ENCODE measurements around the gene CNFN. TPM values are rescaled to one million over a fixed set of nuclear protein-coding genes. Genes with fewer than 3 reads are reported as not detected.
"Not testable (repeated sequence)": the region's sequence is repeated elsewhere in the genome, so short reads cannot be mapped to it uniquely, and the experiment has no call there.

The CNFN gene
- total RNA-seq, 2 experiments from 2014 or later = not detected

DNA sequence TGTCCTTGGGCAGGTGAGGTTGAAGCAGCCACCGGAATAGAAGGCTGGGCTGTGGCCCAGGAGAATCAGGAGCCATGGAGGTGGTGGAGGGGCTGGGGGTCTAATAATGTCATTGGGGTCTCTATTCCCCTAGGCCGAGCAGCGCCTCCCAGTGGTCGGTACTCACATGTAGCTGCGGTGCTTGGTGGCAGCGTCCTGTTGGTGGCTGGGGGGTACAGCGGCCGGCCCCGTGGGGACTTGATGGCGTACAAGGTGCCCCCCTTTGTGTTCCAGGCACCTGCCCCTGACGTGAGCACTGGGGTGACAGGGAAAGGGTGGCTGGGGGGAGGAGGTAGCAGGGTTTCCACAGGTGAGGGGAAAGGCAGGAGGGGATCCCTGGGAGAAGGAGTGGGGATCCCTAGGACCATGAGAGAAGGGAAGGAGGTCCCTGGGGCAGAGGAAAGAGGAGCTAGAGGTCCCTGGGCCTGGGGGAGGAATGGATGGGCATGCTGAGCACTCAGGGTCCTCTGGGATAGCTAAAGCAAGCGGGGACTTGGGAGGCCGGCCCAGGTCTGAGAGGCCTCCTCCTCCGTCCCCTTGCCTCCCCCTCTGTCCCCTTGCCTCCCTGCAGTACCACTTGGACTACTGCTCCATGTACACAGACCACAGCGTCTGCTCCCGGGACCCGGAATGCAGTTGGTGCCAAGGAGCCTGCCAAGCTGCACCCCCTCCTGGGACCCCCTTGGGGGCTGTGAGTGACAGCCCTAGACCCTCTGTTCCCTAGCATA, 46.6 kb downstream of the CNFN start:
- ChIA-PET CTCF (interaction anchor here (0.7 kb wide), 1 partner anchor 11 kb away, joined by 3 read pairs; no protein-coding TSS in a partner anchor), POLR2A (no interaction called here)
- ATAC-seq = no peak
- Mint-ChIP-seq H3K27me3 (ENCODE audit: low read depth) (no peaks in the 10 kb centered on the region), H3K36me3 (ENCODE audit: low read depth) (no peaks in the 10 kb centered on the region), H3K4me3 (no peak overlapping the region), H3K9me3 (ENCODE audit: insufficient read depth) (no peaks in the 10 kb centered on the region), H3K4me1 (ENCODE audit: low read depth) (no peaks in the 10 kb centered on the region), H3K27ac (no peak overlapping the region)
- no peak for DNase-seq

- H3K27ac Mint-ChIP-seq; H3K4me3 Mint-ChIP-seq; CTCF ChIA-PET; DNase-seq; H3K27me3 Mint-ChIP-seq (ENCODE audit: low read depth); H3K9me3 Mint-ChIP-seq (ENCODE audit: insufficient read depth); H3K36me3 Mint-ChIP-seq (ENCODE audit: low read depth); ATAC-seq; POLR2A ChIA-PET; H3K4me1 Mint-ChIP-seq (ENCODE audit: low read depth): not testable (repeated sequence)
Measured at GRCh38 chr19:42339922-42340321, 50.2 kb downstream of the CNFN start.

DNA sequence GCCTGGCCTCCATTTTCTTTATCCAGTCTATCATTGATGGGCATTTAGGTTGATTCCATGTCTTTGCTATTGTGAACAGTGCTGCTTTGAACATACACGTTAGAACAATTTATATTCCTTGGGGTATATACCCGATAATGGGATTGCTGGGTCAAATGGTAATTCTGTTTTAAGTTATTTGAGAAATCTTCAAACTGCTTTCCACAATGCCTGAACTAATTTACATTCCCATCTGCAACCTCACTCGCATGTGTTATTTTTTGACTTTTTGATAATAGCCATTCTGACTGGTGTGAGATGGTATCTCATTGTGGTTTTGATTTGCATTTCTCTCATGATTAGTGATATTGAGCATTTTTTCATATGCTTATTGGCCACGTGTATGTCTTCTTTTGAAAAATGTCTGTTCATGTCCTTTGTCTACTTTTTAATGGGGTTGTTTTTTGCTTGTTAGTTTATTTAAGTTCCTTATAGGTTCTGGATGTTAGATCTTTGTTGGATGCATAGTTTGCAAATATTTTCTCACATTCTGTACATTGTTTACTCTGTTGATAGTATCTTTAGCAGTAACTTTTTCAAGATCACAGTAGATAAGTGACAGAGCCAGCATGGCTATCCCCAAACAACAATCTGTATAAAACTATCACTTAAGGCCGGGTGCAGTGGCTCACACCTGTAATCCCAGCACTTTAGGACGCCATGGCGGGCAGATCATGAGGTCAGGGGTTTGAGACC, 50.8 kb downstream of the CNFN start:
- H3K36me3 Mint-ChIP-seq (ENCODE audit: low read depth); CTCF ChIA-PET; ATAC-seq; H3K4me1 Mint-ChIP-seq (ENCODE audit: low read depth); H3K4me3 Mint-ChIP-seq; POLR2A ChIA-PET; H3K27ac Mint-ChIP-seq; H3K27me3 Mint-ChIP-seq (ENCODE audit: low read depth); DNase-seq; H3K9me3 Mint-ChIP-seq (ENCODE audit: insufficient read depth): not testable (repeated sequence)

Small RNAs within 50 kb of the gene (microRNA-seq; reads per million reads assigned to microRNA genes)
- gene MIR8077 = not detected

Other genes with a start within 250 kb of the CNFN start
- 10 to 100 TPM; 31.8 to 36.0 TPM for gene DEDD2, start 172.6 kb downstream of the CNFN start, total RNA-seq
- 10 to 100 TPM; 19.5 to 21.5 TPM for gene ZNF526, start 170.0 kb downstream of the CNFN start, total RNA-seq
- gene GSK3A, start 147.7 kb downstream of the CNFN start, total RNA-seq = 10 to 100 TPM; 48.2 to 49.0 TPM
- gene ERF, start 135.2 kb downstream of the CNFN start, total RNA-seq = 10 to 100 TPM; 49.9 to 54.5 TPM
- 10 to 100 TPM; 73.1 to 83.8 TPM for gene CIC, start 121.0 kb downstream of the CNFN start, total RNA-seq
- gene PRR19, start 88.2 kb downstream of the CNFN start, total RNA-seq = under 1 TPM; 0.44 to 0.55 TPM
- gene PAFAH1B3, start 87.7 kb downstream of the CNFN start, total RNA-seq = 10 to 100 TPM; 48.2 to 52.7 TPM
- under 1 TPM in 1 of 2 experiments, not detected in 1; 0.37 TPM for gene TMEM145, start 77.0 kb downstream of the CNFN start, total RNA-seq
- 1 to 10 TPM; 5.0 to 5.9 TPM for gene MEGF8, start 64.7 kb downstream of the CNFN start, total RNA-seq
- gene LIPE, start 37.1 kb upstream of the CNFN start, total RNA-seq = 10 to 100 TPM; 33.4 to 34.6 TPM
- not detected for gene CXCL17, start 52.6 kb upstream of the CNFN start, total RNA-seq
- gene CEACAM1, start 138.2 kb upstream of the CNFN start, total RNA-seq = 10 to 100 TPM; 22.5 to 27.1 TPM
- not detected for gene CEACAM8, start 204.6 kb upstream of the CNFN start, total RNA-seq